ENCODE results near the gene PLIN5. TPM values are rescaled to one million over a fixed set of nuclear protein-coding genes. Genes with fewer than 3 reads are reported as not detected.
"Not testable (repeated sequence)": the region's sequence is repeated elsewhere in the genome, so short reads cannot be mapped to it uniquely, and the experiment has no call there.

The PLIN5 gene
- total RNA-seq, 2 experiments from 2014 or later = not detected

DNA sequence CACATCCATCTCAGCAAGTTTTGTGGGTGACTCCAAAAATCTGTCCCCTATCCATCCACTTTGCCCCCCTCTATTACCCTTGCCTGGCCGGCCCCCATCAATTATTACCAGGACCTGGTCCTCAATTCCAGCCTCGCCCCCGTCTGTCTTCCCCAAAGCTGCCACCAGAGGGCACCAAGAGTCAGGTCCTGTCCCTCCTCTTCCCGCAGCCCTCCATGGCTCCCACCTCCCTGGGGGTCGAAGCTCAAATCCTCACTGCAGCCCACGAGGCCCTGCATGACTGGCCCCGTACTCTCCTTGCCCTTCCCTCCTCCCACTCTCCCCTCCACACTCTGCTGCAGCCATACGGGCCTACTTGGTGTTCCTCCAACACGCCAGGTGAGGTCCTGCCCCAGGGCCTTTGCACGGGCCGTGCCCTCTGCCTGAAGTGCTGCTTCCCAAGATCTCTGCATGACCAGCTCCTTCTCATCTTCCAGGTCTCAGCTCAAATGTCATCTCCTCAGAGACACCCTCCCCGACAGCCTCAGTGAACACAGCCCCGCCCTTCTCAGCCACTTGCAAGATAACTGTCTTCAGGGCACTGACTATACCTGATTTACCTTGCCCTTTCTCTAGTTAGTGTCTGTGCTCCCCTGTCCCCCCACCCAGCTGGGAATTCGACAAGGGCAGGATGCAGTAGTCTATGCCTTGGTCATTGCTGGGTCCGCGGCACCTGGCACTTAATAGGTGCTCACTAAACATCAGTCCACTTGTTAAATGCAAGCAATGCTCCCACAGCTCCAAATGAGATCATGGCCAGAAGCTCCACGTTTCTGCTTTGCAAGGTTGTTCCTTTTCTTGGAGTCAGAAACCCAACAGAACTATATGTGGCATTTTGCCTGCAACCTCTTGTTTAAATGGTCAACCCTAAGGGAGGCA lies 41.3 kb upstream of the PLIN5 start:
- peak; percentile 74 for DNase-seq
- POLR2A ChIA-PET = interaction anchor here (0.7 kb wide), 1 partner anchor 9 kb away, joined by 3 read pairs; no protein-coding TSS in a partner anchor
- CTCF ChIA-PET = interaction anchor here (0.5 to 1.7 kb wide), 10 partner anchors 9 to 215 kb away, joined by 3 to 12 read pairs (median 3); partner anchors contain the start of gene FEM1A
- H3K36me3 Mint-ChIP-seq (ENCODE audit: low read depth) = no peaks in the 10 kb centered on the region
- H3K9me3 Mint-ChIP-seq = no peaks in the 10 kb centered on the region
- H3K4me3 Mint-ChIP-seq = no peak overlapping the region
- H3K27me3 Mint-ChIP-seq = peaks cover 40% of the 10 kb centered on the region
- H3K4me1 Mint-ChIP-seq = no peaks in the 10 kb centered on the region
- H3K27ac Mint-ChIP-seq = no peak overlapping the region

DNA sequence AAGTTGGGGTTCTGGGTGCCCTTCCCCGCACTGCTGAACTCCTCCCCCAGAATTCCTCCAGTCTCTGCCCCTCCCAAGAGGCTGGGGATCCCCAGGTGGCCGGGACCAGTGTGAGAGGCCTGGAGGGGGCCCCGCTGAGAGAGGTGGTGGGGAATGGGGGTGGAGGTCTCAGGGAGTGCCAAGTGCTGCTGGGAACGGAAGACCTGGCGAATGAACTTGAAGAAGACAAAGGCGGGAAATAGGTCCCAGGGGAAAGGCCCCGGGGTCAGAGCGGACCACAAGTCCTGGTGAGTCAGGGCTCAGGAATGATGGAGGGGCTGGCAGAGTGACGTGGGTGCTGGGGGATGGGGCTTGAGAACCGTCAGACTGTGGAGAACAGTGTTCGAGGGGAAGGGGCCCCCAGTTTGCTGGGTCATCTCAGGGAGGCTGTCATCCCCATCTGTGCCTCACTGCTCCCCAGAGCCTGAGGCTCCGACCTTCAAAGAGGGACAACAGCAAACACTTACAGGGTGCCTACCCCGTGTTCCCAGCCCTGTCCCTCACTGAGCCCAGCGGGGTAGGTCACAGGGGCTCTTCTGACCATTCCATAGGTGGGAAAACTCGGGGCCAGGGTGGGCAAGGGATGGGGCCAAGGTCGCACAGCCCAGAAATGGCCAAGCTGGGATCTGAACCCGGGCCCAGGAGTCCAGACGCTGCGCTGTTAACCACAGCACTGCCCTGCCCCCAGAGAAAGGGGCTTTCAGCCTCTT lies 40.4 kb upstream of the PLIN5 start:
- peaks cover 38% of the 10 kb centered on the region for H3K27me3 Mint-ChIP-seq
- no peaks in the 10 kb centered on the region for H3K36me3 Mint-ChIP-seq (ENCODE audit: low read depth)
- CTCF ChIA-PET = interaction anchor here (0.5 to 1.7 kb wide), 8 partner anchors 8 to 158 kb away, joined by 3 to 12 read pairs (median 3); no protein-coding TSS in a partner anchor
- no peak overlapping the region for H3K27ac Mint-ChIP-seq
- POLR2A ChIA-PET = interaction anchor here (0.7 kb wide), 1 partner anchor 8 kb away, joined by 3 read pairs; no protein-coding TSS in a partner anchor
- no peaks in the 10 kb centered on the region for H3K9me3 Mint-ChIP-seq
- H3K4me3 Mint-ChIP-seq = no peak overlapping the region
- H3K4me1 Mint-ChIP-seq = no peaks in the 10 kb centered on the region
- DNase-seq = no peak

DNA sequence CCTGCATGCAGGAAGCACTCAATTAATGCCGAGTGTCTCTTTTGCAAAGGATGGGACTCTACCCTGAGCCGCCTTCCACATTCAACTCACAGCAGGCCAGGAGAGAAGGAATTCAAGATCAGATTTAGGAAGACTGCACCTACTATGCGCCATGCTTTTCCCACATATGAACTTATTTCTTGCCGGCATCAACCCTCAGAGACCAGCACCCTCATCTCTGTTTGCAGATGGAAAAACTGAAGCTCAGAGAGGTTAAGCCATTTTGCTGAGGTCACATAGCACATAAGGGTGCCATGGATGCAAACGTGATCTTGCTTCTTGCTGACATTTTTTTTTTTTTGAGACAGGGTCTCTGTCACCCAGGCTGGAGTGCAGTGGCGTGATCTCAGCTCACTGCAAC lies 38.7 kb upstream of the PLIN5 start:
- Mint-ChIP-seq H3K4me1 (no peaks in the 10 kb centered on the region), H3K9me3 (no peaks in the 10 kb centered on the region), H3K27me3 (peaks cover 22% of the 10 kb centered on the region), H3K36me3 (ENCODE audit: low read depth) (no peaks in the 10 kb centered on the region), H3K27ac (no peak overlapping the region), H3K4me3 (no peak overlapping the region)
- ChIA-PET POLR2A (no interaction called here), CTCF (interaction anchor here (0.5 kb wide), 1 partner anchor 261 kb away, joined by 4 read pairs; no protein-coding TSS in a partner anchor)
- no peak for DNase-seq

DNA sequence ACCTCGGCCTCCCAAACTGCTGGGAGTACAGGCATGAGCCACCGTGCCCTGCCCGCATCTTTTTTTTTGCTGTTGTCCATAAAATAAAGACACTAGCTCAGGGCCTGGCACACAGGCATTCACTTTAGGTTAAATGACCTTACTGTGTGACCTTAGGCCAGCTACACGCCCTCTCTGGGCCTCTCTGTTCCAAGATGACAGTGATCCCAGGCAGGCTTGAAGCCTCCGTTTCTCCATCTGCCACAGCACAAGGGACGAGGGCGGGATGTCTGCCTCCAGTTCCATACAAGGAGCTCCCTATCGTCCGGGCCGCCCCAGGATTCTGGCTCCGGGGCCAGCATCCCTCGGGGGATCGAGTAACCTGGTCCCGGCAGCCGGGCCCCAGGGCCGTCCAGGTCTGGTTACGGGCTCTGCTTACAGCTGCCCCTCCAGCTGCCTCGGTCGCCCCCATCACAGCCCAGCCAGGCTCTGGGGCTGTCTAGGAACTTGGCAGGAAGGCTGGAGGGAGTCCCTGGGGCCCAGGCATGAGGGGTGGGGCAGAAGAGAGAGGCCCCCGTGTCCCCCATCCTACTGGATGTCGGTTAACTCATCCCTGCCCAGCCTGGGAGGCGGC lies 36.4 kb upstream of the PLIN5 start:
- H3K27ac Mint-ChIP-seq = peak overlapping the region; percentile 38
- CTCF ChIA-PET = interaction anchor here (0.6 to 2.4 kb wide), 5 partner anchors 46 to 230 kb away, joined by 3 to 8 read pairs (median 4); no protein-coding TSS in a partner anchor
- POLR2A ChIA-PET = no interaction called here
- no peaks in the 10 kb centered on the region for H3K4me1 Mint-ChIP-seq
- DNase-seq = no peak
- H3K4me3 Mint-ChIP-seq = no peak overlapping the region
- H3K27me3 Mint-ChIP-seq = peaks cover 13% of the 10 kb centered on the region
- no peaks in the 10 kb centered on the region for H3K9me3 Mint-ChIP-seq
- no peaks in the 10 kb centered on the region for H3K36me3 Mint-ChIP-seq (ENCODE audit: low read depth)

DNA sequence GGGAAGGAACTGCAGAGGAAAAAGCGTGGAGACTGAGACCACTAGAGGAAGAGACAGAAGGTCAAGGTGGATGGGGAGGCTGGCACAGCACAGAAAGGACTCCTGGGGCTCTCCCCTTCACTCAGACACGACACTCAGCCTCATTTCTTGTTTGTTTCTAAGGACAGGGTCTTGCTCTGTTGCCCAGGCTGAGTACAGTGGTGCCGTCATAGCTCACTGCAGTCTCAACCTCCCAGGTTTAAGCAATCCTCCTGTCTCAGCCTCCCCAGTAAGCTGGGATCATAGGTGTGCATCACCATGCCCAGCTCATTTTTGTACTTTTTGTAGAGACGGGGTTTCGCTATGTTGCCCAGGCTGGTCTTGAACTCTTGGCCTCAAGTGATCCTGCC lies 35.9 kb upstream of the PLIN5 start:
- H3K27me3 Mint-ChIP-seq = peaks cover 10% of the 10 kb centered on the region
- CTCF ChIA-PET = interaction anchor here (0.6 to 2.4 kb wide), 5 partner anchors 46 to 231 kb away, joined by 3 to 8 read pairs (median 4); no protein-coding TSS in a partner anchor
- no peak overlapping the region for H3K4me3 Mint-ChIP-seq
- POLR2A ChIA-PET = no interaction called here
- H3K4me1 Mint-ChIP-seq = no peaks in the 10 kb centered on the region
- no peaks in the 10 kb centered on the region for H3K9me3 Mint-ChIP-seq
- peak overlapping the region; percentile 38 for H3K27ac Mint-ChIP-seq
- DNase-seq = no peak
- no peaks in the 10 kb centered on the region for H3K36me3 Mint-ChIP-seq (ENCODE audit: low read depth)

DNA sequence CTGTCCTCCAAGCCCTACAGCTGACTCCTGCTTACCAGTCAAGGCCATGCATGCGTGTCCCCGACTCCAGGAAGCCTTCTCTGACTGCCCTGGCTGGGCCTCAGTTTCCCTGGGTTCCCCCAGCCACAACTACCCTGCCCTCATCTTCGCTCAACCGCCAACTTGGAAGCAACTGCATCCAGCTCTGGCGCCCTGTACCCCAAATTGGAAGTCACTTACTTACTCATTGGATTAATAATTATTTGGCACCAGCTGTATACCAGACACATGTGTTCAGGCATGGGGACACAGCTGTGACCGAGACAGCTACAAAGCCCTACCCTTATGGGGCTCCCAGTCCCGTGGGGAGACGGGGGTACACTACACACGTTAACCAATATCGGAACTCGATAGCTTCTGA lies 35.4 kb upstream of the PLIN5 start:
- H3K4me3 Mint-ChIP-seq = no peak overlapping the region
- POLR2A ChIA-PET = no interaction called here
- H3K27me3 Mint-ChIP-seq = peaks cover 7% of the 10 kb centered on the region
- H3K4me1 Mint-ChIP-seq = no peaks in the 10 kb centered on the region
- no peak overlapping the region for H3K27ac Mint-ChIP-seq
- DNase-seq = no peak
- H3K9me3 Mint-ChIP-seq = no peaks in the 10 kb centered on the region
- CTCF ChIA-PET = interaction anchor here (0.7 to 2.4 kb wide), 2 partner anchors 45 to 66 kb away, joined by 4 to 8 read pairs; no protein-coding TSS in a partner anchor
- H3K36me3 Mint-ChIP-seq (ENCODE audit: low read depth) = no peaks in the 10 kb centered on the region

DNA sequence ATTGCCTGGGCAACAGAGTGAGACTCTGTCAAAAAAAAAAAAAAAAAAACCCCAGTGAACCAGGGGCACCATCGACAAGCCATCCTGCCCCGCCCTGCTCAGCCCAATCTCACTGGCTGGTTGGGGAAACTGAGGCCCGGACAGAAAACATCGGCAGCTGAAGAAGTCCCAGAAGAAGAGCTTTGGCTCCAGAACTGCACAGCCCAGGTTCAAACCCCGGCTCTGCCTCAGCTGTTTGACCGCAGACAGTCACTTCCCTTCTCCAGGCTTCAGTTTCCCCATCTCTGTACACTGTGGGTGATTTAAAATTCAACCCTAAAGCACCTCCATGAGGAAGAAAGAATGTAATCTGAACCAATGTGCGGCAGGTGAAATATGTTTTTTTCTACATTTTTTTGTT lies 33.9 kb upstream of the PLIN5 start:
- Mint-ChIP-seq H3K36me3 (ENCODE audit: low read depth) (no peaks in the 10 kb centered on the region), H3K4me3 (no peak overlapping the region), H3K27ac (no peak overlapping the region), H3K27me3 (peaks cover 1% of the 10 kb centered on the region), H3K4me1 (no peaks in the 10 kb centered on the region), H3K9me3 (no peaks in the 10 kb centered on the region)
- ChIA-PET CTCF (interaction anchor here (1.3 to 1.9 kb wide), 2 partner anchors 64 to 67 kb away, joined by 7 to 8 read pairs; no protein-coding TSS in a partner anchor), POLR2A (interaction anchor here (0.7 kb wide), 1 partner anchor 64 kb away, joined by 11 read pairs; no protein-coding TSS in a partner anchor)
- no peak for DNase-seq

DNA sequence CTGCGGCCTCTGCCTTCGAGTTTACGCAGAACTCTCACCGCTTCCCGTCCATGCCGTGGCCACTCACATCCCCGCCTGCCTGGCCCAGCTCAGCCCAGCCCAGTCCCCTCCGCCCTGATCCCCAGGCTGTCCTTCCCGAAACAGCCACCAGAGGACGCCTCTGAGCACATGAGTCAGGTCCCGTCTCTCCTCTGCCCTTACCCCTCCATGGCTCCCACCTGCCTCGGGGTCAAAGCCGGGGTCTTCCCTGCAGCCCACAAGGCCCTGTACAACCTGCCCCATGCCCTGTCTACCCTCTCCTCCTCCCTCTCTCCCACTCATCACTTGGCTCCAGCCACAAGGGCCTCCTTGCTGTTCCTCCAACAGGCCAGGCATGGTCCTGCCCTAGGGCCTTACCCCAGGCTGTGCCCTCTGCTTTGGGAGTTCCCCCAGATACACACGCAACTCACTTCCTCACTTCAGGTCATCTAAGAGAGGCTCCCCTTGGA lies 32.6 kb upstream of the PLIN5 start:
- no peaks in the 10 kb centered on the region for H3K36me3 Mint-ChIP-seq (ENCODE audit: low read depth)
- DNase-seq = peak; percentile 64
- no peaks in the 10 kb centered on the region for H3K9me3 Mint-ChIP-seq
- no peak overlapping the region for H3K27ac Mint-ChIP-seq
- no peaks in the 10 kb centered on the region for H3K27me3 Mint-ChIP-seq
- H3K4me3 Mint-ChIP-seq = no peak overlapping the region
- ChIA-PET POLR2A (interaction anchor here (0.6 kb wide), 1 partner anchor 8 kb away, joined by 3 read pairs; no protein-coding TSS in a partner anchor), CTCF (interaction anchor here (0.5 to 1.7 kb wide), 10 partner anchors 8 to 223 kb away, joined by 3 to 9 read pairs (median 4); no protein-coding TSS in a partner anchor)
- no peaks in the 10 kb centered on the region for H3K4me1 Mint-ChIP-seq

DNA sequence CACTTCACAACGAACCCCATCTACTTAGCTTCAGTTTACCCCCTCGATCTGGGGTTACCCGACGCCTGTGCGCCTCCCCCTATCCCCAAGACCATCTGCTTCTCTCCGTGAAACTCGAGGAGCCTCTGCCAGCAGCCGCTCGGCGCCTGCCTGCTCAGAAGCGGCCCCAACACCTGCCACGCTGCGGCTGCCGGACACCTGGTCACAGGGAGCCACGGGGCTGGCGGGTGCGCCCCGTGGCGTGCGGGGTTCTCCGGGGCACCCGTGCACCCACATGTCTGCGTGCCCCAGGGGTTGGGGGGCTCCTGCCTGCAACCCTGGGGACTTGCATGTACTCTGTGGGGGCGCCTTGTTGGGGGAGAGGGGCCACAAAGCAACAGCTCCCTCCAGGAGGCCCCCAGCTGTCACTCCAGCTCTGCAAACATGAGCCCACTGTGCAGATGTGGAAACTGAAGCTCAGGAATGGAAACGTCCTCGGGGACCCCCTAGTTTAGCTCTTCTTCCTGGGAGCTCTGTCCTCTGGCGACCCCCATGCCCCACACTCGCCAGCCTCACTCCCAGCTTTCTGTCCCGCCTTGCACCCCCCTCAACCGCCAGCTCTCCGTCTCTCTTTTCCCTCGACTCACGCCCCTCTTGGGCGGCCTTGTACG lies 31.5 kb upstream of the PLIN5 start:
- Mint-ChIP-seq H3K4me3 (no peak overlapping the region), H3K27me3 (no peaks in the 10 kb centered on the region), H3K36me3 (ENCODE audit: low read depth) (no peaks in the 10 kb centered on the region), H3K27ac (no peak overlapping the region), H3K4me1 (no peaks in the 10 kb centered on the region), H3K9me3 (no peaks in the 10 kb centered on the region)
- POLR2A ChIA-PET = interaction anchor here (0.6 kb wide), 1 partner anchor 10 kb away, joined by 3 read pairs; no protein-coding TSS in a partner anchor
- CTCF ChIA-PET = interaction anchor here (0.7 to 1.7 kb wide), 8 partner anchors 9 to 224 kb away, joined by 3 to 9 read pairs (median 4); no protein-coding TSS in a partner anchor
- DNase-seq = no peak

DNA sequence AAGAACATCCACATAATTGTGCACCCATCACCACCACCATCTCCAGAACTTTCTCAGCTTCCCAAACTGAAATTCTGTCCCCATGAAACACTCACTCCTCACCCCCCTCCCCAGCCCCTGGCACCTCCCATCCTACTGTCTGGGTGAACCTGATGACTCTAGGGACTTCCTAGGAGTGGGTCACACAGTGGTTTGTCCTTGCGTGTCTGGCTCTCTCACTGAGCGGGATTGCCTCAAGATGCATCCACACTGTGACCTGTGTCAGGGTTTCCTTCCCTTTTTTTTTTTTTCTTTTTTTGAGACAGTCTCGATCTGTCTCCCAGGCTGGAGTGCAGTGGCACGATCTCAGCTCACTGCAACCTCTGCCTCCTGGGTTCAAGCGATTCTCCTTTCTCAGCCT lies 28.5 kb upstream of the PLIN5 start:
- H3K36me3 Mint-ChIP-seq (ENCODE audit: low read depth); DNase-seq; H3K4me1 Mint-ChIP-seq; H3K4me3 Mint-ChIP-seq; H3K27ac Mint-ChIP-seq; H3K9me3 Mint-ChIP-seq; H3K27me3 Mint-ChIP-seq; CTCF ChIA-PET; POLR2A ChIA-PET: not testable (repeated sequence)

DNA sequence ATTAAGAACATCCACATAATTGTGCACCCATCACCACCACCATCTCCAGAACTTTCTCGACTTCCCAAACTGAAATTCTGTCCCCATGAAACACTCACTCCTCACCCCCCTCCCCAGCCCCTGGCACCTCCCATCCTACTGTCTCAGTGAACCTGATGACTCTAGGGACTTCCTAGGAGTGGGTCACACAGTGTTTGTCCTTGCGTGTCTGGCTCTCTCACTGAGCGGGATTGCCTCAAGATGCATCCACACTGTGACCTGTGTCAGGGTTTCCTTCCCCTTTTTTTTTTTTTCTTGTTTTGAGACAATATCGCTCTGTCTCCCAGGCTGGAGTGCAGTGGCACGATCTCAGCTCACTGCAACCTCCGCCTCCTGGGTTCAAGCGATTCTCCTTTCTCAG lies 27.1 kb upstream of the PLIN5 start:
- H3K4me1 Mint-ChIP-seq; H3K4me3 Mint-ChIP-seq; POLR2A ChIA-PET; H3K9me3 Mint-ChIP-seq; H3K27ac Mint-ChIP-seq; DNase-seq; H3K36me3 Mint-ChIP-seq (ENCODE audit: low read depth); H3K27me3 Mint-ChIP-seq; CTCF ChIA-PET: not testable (repeated sequence)

DNA sequence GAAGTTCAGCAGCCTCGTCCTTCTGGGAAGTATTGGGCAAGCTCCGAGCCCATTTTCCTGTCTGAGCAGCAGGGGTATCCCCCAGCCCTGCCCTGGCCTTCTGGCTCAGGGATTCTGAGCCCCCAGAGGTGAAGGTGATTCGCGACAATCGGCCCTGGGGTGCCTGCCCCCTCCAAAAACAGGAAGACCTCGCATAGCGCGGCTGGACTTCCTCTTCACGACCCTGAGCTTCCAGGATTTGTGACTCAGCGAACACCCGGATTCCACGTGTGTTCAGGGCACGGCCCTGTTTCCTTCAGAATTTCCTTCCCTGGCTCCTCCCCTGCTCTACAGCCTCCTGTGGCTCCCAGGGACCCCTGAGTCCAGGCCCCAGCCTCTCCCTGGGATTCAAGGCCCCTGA lies 24.5 kb upstream of the PLIN5 start, which contains the start of gene SEMA6B:
SEMA6B (minus strand) TSS at position 116 of the 400 bp plus-strand sequence. CDS start 1,227 bp downstream, outside the sequence.
- Mint-ChIP-seq H3K9me3 (no peaks in the 10 kb centered on the region), H3K27me3 (no peaks in the 10 kb centered on the region), H3K36me3 (ENCODE audit: low read depth) (no peaks in the 10 kb centered on the region), H3K27ac (no peak within 1 kb of the TSS), H3K4me1 (no peaks in the 10 kb centered on the region), H3K4me3 (no peak within 1 kb of the TSS)
- DNase-seq = no peak
- ChIA-PET POLR2A (no interaction called here), CTCF (no interaction called here)
